GM19025 (cell line): ENCODE results near the gene DENND11.
A peak's percentile ranks its signal among the peaks of the same experiment; 100 is the strongest.

ENCODE experiments used
- ATAC-seq: cut with Tn5 transposase; IDR thresholded peaks from one replicate; pipeline ENCODE4 v1.9.1; 2021; ENCODE audit warnings: mild to moderate bottlenecking, low read depth, moderate library complexity; ENCODE audit not compliant: unreplicated experiment

The DENND11 gene

DNA sequence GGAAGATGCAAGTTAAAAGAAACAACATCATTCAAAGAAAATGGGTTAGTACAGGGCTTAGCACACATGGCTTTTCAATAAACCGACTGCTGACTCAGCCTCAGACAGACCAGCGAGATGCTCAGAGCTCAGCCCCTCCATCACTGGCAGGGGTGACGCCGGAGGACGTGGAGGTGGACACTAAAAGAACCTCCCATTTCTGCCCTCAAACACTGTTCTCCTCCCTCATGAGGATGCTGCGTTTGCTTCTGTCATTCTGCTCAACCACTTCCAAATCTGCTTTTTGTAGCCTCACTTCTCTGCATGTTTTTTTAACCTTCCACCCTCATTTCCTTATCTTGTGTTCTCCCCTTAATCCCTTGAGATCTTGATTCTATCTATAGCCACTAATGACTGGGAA, 15.3 kb downstream of the DENND11 start:
- no peak for ATAC-seq

DNA sequence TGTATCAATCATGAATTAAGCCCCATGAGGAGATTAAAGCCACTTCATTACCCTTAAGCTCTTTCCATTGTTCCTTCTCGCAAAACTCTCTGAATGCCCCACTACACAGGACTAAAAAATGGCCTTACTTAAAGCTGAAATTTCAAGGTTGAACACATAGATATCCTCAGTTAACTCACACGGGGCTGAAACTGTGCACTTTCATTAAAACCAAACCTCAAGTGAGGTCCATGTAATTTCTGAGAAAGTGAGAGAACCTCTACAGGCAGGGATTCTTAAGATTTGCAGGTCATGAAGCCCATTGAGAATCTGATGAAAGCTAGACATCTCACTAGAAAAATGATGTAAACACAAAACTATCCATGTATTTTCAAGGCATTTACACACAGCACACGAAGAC, 15.9 kb downstream of the DENND11 start:
- ATAC-seq, result no peak

DNA sequence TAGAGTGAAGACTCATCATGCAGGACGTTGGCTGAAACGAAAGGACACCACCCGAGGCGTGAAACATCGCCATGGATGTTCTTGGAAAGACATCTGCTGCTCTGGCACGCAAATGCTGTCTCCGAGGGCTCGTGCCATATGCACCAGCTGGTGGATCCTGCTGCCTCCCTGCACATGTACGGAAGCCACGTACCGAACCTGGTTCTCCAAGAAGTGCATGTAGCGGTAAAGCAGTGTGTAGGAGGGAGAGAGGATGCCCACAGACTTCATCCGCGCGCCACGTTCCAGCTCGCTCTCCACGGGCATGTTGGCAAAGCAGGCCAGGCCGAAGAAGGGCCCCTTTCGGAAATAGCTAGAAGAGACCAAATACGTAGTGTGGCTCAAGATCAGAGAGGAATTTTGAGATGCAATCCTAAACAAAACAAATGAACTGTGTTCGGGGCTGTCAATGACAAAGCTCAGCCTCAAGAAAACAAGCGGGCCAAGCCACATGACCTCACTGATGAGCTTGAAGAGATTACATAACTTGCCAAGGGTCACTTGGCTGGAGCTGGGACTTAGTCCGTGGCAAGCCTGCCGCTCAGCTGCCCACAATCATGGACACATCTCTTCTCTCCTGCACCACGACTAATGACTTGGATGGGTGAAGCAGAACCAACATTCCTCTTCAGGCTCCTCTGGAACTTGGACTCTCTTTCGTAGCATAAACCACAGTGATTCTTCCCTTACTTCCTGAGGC, 16.5 kb downstream of the DENND11 start:
- ATAC-seq, result no peak

DNA sequence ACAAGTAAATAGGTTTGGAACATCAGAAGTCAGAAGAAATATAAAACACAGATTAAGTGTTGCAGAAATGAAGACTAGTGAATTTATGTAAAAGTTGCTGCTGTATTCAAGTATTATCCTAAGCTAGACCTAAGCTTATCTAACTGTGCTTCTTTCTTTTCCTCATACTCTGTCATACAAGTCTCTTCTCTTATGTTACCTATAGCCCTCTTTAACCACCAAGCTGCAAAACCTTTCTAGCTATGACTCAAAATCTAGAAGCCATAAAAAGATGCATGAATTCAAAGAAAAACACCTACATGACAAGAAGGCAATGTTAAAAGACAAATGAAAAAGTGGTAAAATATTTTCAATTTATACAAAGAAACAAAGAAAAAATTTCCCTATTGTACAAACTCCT, 23.0 kb downstream of the DENND11 start:
- no peak for ATAC-seq

DNA sequence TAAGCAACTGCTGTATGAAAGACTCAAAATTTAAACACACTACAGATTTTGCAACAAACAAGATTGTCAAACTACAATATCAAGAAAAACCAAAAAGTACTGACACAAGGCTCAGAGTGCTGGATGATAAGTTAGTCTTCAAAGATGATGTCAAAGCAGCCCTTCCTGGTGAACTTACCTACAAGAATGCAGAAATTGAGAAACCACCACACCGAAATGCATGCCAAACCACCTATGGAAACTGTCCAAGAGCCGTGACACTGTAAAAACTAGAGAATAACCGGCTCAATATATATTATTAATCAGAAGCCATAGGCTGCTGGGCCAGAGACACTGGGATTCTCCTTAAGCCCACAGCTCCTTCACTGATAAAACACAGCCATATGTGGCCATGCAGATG, 25.3 kb downstream of the DENND11 start:
- ATAC-seq, result no peak

DNA sequence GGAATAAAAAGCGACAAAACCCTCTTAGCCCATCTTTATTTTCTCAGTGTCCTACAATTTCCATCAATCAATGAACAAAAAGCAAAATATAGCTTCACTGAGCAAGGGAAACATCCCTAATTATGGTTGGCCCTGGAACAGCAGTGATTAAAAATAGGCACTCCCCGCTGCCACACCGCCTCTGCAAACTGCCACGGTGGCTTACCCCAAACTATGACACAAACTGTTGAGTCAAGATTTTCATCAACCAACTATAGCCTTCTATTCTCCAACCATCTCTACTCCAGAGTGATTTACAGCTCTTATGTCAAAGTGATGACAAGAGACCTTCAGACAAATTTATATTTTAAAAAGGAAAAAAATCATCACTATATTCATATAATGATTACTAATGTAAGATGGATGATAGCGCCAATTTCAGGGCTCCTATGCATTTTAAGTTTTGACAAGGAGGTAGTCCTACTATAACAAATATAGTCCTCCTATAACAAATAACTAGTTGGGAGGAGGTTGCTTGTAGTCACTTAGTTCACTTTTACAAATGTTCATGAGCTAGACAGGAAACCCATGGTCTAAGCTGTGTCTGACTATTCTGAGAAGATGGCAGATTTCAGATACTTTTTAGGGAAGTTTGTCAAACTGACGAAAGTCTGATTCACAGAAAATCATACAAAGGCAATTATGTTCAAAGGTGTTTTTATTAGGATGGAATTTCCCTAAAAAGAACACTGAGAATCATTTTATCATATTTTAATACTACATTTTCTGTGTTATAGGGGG, 26.3 kb downstream of the DENND11 start:
- ATAC-seq, result no peak

DNA sequence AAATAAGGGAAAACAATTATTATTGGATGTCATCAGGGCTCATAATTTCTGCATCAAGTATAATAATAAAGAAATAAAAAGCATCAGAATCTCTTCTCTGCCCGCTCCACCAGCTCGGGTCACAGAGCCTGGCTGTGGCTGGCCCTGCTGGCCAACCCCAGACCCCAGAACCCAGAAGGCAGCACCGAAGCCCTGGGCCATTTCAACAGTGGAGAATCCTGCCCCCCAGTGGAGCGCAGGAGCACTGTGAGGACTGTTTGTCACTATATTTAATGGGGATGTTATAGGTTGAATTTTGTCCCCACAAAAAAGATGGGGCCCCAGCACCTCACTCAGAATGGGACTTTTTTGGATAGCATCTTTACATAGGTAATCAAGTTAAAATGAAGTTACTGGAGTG, 27.3 kb downstream of the DENND11 start:
- ATAC-seq, result no peak

DNA sequence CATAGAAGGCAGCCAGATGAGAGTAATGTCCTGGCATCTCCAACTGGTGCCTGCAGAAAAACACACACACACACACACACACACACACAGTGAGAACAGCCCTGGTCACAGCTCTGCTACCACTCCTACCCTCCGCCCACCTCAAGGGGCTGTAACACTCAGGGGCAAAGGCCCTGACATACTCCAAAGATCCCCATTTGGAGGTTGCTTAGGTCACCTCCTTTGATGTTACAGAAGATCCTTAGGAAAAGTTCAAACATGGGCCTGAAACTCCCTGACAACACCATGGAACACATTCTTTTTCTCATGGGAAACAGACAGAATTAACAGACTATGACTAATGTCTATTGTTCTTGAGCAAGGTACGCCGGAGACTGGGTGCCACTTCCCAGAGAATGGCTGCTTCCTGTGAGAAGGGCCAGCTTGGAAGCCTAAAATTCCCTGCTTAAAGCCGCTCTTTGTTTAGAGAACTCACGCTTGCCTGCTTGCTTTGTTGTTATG, 27.7 kb downstream of the DENND11 start:
- ATAC-seq, result no peak

DNA sequence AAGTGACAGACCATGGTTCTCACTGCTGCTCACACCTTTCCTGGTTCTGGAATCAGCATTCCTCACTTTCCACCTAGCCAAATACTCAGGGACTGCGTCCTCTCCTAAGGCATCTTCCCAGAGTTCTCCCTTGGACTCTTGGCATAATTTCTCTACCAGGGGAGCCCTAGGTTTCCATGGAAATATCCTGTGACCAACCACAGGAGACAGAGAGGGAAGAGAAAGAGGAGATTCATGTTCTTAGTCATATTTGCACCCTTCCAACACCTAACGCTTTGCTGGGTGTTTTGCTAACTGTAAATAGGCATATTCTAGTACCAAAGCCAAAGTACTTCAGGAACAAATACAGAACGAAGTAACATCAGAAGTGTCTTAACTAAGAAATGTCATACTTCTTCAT, 28.6 kb downstream of the DENND11 start:
- ATAC-seq, result no peak

DNA sequence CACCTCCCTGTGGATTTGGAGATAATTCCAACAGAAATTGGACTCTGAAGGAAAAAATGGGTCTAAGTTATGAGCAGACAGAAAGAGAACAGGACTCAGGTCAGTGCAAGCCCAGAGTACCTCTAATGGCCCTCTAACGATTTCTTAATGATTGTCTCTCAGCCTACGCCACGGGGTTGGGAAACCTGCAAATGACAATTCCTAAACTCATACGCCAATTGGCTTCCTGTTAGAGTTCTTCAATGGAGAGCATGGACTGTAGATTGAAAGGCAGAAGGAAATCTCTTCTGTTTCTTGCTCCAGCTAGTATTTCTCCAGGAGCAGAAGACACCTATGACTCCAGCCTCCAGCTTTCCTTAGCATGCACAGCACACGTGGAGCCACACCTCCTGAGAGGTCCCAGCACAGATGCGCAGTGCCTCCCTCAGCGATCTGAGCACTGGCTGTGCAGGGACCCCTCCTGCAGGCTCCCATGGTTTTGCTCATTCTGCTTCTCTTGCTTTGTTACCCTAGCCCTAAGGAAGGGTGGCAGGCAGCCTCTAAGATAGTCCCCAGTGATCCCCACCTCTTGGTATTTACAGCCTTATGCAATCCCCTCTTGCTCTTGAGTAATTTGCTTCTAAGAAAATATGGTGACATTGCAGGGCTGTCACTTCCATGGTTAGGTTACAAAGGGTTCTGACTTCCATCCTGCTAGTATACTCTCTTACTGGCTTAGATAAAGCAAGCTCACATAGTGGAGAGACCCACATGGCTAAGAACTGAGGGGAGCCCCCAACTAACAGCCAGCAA, 30.1 kb downstream of the DENND11 start:
- ATAC-seq, result no peak

DNA sequence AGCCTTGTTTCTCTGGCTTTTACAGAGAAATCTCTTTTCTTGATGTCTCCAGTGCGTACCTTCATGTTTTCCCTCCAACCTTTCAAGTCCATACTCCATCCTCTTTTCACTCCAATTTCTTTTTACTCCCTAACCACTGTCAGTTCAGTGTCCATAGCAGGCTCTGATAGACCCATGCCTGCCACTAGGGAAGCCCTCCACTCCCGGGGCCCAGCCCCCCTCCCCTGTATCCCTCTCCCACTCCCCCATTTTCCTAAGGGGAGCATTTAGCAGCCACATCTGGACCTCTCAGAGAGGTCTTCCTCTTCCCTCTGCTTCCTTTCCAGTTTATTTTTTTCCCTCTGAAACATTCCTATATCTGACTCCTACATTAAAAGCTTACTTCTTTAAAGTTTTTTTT, 33.1 kb downstream of the DENND11 start:
- ATAC-seq, result no peak

DNA sequence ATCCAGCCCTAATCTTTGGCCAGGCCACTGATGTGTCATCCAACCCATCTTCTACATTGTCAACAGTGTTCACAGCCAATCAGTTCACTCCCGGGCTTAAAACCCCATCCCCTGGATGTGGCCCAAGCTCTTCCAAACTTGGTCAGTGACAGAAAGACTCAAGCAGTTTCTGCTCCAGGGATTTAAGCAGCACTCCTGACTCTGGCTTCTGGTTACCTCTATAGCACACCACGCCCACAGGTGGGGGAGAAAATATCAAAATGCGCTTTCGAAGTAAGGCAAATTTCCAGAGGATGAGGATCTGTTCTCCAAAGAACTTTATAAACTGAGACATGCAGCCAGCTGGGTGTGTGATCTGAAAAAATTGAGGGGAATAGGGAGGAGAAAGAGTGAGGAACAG, 35.9 kb downstream of the DENND11 start:
- no peak for ATAC-seq

DNA sequence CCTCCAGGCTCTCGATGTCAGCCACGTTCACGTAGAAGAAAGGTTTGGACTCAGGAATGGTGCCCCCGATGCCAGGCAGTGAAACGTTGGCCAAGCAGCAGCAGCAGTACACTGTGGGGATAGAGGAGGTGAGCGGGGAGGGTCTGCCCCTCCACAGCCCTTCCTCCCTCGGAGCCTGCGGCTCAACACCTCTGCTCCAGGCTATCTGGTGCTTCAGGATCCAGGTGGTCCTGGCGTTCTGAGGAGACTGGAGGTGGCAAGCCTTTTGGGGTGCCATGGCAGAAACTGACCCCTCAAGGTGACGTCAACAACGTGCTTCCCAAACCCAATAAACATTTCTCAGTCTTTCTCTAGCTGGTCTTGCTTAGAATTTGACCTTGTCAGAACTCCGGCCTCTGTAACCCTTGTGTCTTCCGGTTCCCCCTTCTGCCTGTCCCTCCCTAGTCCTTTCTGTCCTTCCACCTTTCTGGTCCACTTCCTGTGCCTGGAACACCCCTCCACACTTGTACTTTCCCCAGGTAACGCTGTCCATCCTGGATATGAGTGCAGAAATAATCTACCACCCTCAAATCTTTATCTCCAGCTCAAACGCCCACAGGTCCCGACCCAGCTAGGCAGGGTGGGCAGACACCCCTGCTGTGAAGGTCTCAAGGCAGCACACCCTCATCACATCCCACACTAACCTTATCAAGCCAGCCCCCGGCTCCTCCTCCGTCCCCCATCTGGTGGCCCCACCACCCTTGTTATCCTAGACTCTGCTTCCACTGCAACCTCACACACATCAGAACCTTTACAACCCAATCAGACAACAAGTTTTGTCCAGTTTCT, 36.5 kb downstream of the DENND11 start:
- ATAC-seq, result no peak

DNA sequence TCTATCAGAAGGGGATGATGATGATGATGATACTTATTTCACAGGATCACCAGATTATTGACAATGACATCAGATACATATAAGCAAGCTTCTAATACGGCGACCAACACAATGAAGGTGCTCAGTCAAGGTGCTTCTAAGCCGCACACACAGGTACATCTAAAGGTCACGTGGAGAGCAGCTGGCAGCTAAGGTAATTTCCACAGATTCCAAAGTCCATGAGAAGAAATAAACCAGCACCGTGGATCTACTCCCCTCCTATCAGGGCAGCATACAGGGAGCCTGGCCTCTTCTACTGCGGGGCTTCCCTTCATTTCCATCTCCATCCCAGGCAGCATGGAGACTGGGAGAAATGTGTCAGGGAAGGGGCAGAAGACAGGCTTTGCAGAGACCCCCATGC, 37.5 kb downstream of the DENND11 start:
- ATAC-seq, result no peak

DNA sequence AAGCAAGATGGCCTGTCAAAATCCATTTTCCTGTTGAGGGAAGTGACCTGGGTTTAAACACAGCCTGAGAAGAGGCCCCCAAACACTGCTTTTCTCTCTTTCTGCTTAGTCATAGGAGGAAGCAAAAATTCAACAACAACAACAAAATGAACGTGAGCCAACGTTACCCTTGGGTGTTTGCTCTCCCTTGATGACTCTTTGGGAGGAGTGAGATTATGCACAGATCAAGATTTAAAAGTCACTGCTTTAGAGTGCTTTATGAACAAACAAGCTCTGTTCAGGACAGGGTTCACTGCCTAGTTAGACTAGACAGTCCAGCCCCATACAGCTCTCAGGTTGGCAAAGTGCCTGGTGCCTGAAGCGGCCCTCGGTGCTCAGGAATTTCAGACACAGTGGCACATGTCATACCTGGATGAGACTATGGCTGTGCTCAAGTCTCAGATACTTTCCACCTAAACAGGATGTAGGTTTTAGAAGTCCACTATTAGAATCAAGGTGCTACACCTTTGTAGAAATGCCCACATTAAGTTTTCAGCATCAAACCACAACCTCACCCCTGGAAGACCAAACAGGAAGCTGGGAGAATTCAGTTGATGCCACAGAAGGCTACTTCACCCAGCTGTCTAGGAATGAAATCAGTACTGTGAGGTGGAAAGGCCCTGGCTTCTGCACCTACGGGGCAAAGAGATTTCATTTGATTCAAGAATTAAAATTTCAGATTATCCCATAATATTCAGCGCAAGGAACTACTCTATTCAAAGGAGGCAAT, 38.7 kb downstream of the DENND11 start:
- ATAC-seq, result no peak

DNA sequence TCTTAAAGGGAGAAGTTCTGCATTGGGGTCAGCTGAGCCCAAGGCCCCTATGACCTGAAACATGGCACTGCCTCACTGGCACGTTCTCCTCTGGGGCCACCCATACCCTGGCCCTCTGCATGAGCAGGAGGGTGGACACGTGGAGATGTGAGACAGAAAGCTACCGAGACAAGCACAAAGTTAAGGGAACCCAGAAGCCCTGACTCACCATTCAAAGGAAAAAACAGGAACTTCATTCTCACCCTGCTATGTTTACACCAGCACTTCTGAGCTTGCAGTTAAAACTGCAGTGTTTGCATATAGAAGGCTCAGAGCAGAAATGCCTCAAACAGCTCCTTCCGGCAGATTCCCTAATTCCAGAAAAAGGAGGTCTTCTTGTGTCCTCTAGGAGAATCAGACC, 41.7 kb downstream of the DENND11 start:
- ATAC-seq, result no peak

DNA sequence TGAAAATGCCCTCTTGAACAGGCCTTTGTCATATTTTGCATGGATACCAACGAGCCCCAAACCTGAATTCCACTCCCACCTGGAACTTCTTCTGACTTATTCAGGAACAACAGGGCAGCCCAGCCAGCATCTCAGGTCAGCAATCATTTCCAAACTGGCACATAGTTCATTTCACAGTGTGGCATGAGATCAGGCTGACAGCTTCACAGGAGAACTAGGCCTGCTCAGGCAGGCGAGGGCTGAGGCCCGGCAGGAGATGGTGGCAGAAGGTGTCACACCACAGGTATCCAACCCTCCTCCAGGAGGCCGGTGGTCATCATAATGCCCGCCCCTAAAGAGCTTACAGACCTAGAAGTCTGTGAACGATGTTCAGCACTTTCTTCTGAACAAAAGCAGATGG, 42.5 kb downstream of the DENND11 start:
- no peak for ATAC-seq

DNA sequence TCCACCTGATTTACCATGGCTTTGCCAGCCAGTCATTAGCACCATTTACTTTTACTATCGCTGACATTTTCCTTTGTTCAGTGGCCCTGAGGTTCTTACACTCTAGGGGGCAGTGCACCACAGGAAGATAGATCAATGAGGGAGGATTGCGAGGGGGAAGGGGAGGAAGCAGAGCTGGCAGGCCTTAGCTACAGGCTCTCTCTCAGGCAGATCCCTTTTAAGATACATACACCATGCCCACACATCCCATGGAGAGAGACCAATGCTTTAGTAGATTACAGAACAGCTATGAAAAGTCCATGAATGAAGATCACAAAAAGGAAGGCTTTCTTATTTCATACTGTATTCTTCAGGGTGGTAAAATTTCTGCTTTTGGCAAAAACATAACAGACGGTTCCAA, 47.4 kb downstream of the DENND11 start:
- ATAC-seq, result peak; percentile 45

DNA sequence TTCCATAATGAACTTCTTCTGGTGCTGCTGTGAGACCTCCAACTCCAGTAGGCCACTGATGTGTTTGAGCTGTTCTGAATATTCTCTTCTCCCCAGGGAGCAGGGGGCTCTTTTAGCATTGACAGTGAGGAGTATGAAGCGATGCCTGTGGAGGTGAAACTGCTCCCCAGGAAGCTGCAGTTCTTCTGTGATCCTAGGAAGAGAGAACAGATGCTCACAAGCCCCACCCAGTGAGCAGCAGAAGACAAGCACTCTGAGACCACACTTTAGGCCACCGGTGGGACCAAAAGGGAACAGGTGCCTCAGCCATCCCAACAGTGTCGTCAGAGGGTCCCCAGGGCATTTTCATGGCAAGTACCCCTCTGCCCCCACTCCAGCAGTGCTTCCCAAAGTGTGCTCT, 49.3 kb downstream of the DENND11 start:
- ATAC-seq, result no peak
